PC-3 (cell line): ENCODE data around the gene RAPGEF4. TPM values are rescaled to one million over a fixed set of nuclear protein-coding genes. Genes with fewer than 3 reads are reported as not detected.
A peak's percentile ranks its signal among the peaks of the same experiment; 100 is the strongest.

Experiments
- ATAC-seq: fragments of 200-7000 bp; cut with Tn5 transposase; 2 replicates; pipeline ENCODE4 v1.9.1; 2020; ENCODE audit warnings: mild to moderate bottlenecking, moderate library complexity
- BruUV-seq: library from RNA; stranded (reverse); fragments of 400-500 nt; replicated peaks from 2 replicates; lab custom pipeline; 2021; lab: Mats Ljungman, UMichigan
- CTCF ChIA-PET: fragments of 300-600 bp; sonication (Branson Sonifier 250); formaldehyde crosslinking; loops from one replicate; lab custom pipeline; 2022; ENCODE audit warnings: antibody characterized with exemption; lab: Charles Lee
- POLR2A ChIA-PET: fragments of 300-600 bp; sonication (Branson Sonifier 250); formaldehyde crosslinking; loops from one replicate; lab custom pipeline; 2022; ENCODE audit warnings: antibody characterized with exemption; ENCODE audit not compliant: unreplicated experiment; lab: Charles Lee
- DNase-seq: peaks from one replicate; pipeline ENCODE4 v3.0.0-alpha.2; 2015
- H2AFZ ChIP-seq: fragments of 300-600 bp; sonication (generic); 2 replicates; pipeline ENCODE4 v1.6.0; 2016; ENCODE audit warnings: antibody characterized with exemption, low read length
- H3F3A ChIP-seq: fragments of 300-600 bp; sonication (generic); one replicate; pipeline ENCODE4 v1.6.0; 2017; ENCODE audit warnings: antibody characterized with exemption, low read length, control low read depth, mild to moderate bottlenecking; ENCODE audit not compliant: unreplicated experiment
- H3K27ac ChIP-seq: fragments of 300-600 bp; sonication (generic); 2 replicates; pipeline ENCODE4 v1.5.1; 2016; ENCODE audit warnings: mild to moderate bottlenecking, low read length
- H3K27me3 ChIP-seq: fragments of 300-600 bp; sonication (generic); 2 replicates; pipeline ENCODE4 v1.6.1; 2016; ENCODE audit warnings: low read length, mixed read lengths
- H3K36me3 ChIP-seq: fragments of 300-600 bp; sonication (generic); 2 replicates; pipeline ENCODE4 v1.6.1; 2016; ENCODE audit warnings: low read depth, mixed run types, low read length, mixed read lengths
- H3K4me1 ChIP-seq: fragments of 300-600 bp; sonication (generic); 2 replicates; pipeline ENCODE4 v1.5.1; 2016; ENCODE audit warnings: low read length; ENCODE audit not compliant: insufficient read depth
- H3K4me2 ChIP-seq: fragments of 300-600 bp; sonication (generic); 2 replicates; pipeline ENCODE4 v1.6.0; 2016; ENCODE audit warnings: low read length
- H3K4me3 ChIP-seq: fragments of 300-600 bp; sonication (generic); 2 replicates; pipeline ENCODE4 v1.5.1; 2016; ENCODE audit warnings: mild to moderate bottlenecking, low read length, mixed read lengths
- H3K79me2 ChIP-seq: fragments of 300-600 bp; sonication (generic); 2 replicates; pipeline ENCODE4 v1.6.1; 2017; ENCODE audit warnings: low read length, mixed read lengths
- H3K9ac ChIP-seq: fragments of 300-600 bp; sonication (generic); 2 replicates; pipeline ENCODE4 v1.6.0; 2016; ENCODE audit warnings: mild to moderate bottlenecking, low read length
- H3K9me2 ChIP-seq: fragments of 300-600 bp; sonication (generic); replicated peaks from 2 replicates; pipeline ENCODE4 v1.6.1; 2016; ENCODE audit warnings: mixed run types, low read length, mixed read lengths
- H3K9me3 ChIP-seq: fragments of 300-600 bp; sonication (generic); 2 replicates; pipeline ENCODE4 v1.6.1; 2016; ENCODE audit warnings: low read length, mixed read lengths
- H4K20me1 ChIP-seq: fragments of 300-600 bp; sonication (generic); 2 replicates; pipeline ENCODE4 v1.6.1; 2016; ENCODE audit warnings: low read length, mixed read lengths
- CTCF ChIP-seq: fragments of 300-600 bp; sonication (generic); conservative IDR thresholded peaks from 2 replicates; pipeline ENCODE4 v1.5.1; 2017; ENCODE audit warnings: antibody characterized with exemption, low read depth, mild to moderate bottlenecking, low read length
- EZH2 ChIP-seq: fragments of 300-600 bp; sonication (generic); IDR thresholded peaks from one replicate; pipeline ENCODE4 v1.6.1; 2017; ENCODE audit warnings: antibody characterized with exemption, mild to moderate bottlenecking, low read length; ENCODE audit not compliant: unreplicated experiment
- EZH2phosphoT487 ChIP-seq: fragments of 300-600 bp; sonication (generic); IDR thresholded peaks from 2 replicates; pipeline ENCODE4 v1.6.1; 2018; ENCODE audit warnings: mild to moderate bottlenecking, antibody characterized with exemption, low read length, borderline replicate concordance
- intact Hi-C: fragments of 100-400 bp; cut with micrococcal nuclease; formaldehyde crosslinking; loops from 2 replicates; pipeline ENCODE4 v1.9.0; 2023
- total RNA-seq: library from RNA; depleted of rRNA; stranded (reverse); fragments of >200 nt; gene quantifications from 2 replicates; pipeline ENCODE4 v1.2.3, GENCODE V29; 2014

RAPGEF4 gene
- total RNA-seq, 1 experiment from 2014 or later = 0.87 TPM

- Histone ChIP-seq H3F3A (no peaks in the 10 kb centered on the region), H3K4me3 (no peak overlapping the region), H4K20me1 (no peaks in the 10 kb centered on the region), H3K27ac (peak overlapping the region; percentile 19; the same call in 1 of the 2 replicates), H3K9me3 (no peaks in the 10 kb centered on the region), H3K36me3 (no peaks in the 10 kb centered on the region), H3K79me2 (no peaks in the 10 kb centered on the region), H3K4me2 (peak overlapping the region; percentile 46), H3K9ac (no peak overlapping the region), H3K4me1 (peaks cover 41% of the 10 kb centered on the region), H3K27me3 (no peaks in the 10 kb centered on the region), H3K9me2 (no peaks in the 10 kb centered on the region), H2AFZ (no peak overlapping the region)
- ChIA-PET POLR2A (interaction anchor here (0.7 kb wide), 1 partner anchor 11 kb away, joined by 3 read pairs; no protein-coding TSS in a partner anchor), CTCF (interaction anchor here (0.6 kb wide), 1 partner anchor 50 kb away, joined by 3 read pairs; no protein-coding TSS in a partner anchor)
- DNase-seq = peak; percentile 31
- TF ChIP-seq EZH2 (no peak), EZH2phosphoT487 (no peak), CTCF (no peak)
- ATAC-seq = no peak
- intact Hi-C loops = no loop called here
- no TSS peak for BruUV-seq
Measured at GRCh38 chr2:172996387-172996961, 260.8 kb downstream of the RAPGEF4 start.

- CTCF ChIA-PET = no interaction called here
- no peaks in the 10 kb centered on the region for H3K9me3 ChIP-seq
- TF ChIP-seq EZH2phosphoT487 (no peak), CTCF (no peak), EZH2 (no peak)
- DNase-seq (no peak), ATAC-seq (no peak)
- H3F3A ChIP-seq = no peaks in the 10 kb centered on the region
- H3K9me2 ChIP-seq = no peaks in the 10 kb centered on the region
- no peak overlapping the region for H3K9ac ChIP-seq
- H2AFZ ChIP-seq = no peak overlapping the region
- H4K20me1 ChIP-seq = no peaks in the 10 kb centered on the region
- BruUV-seq = no TSS peak
- no peak overlapping the region for H3K4me3 ChIP-seq
- intact Hi-C loops = no loop called here
- no peaks in the 10 kb centered on the region for H3K36me3 ChIP-seq
- peaks cover 41% of the 10 kb centered on the region for H3K4me1 ChIP-seq
- POLR2A ChIA-PET = no interaction called here
- no peak overlapping the region for H3K27ac ChIP-seq
- H3K27me3 ChIP-seq = no peaks in the 10 kb centered on the region
- no peak overlapping the region for H3K4me2 ChIP-seq
- H3K79me2 ChIP-seq = no peaks in the 10 kb centered on the region
Measured at GRCh38 chr2:172997031-172997430, 261.4 kb downstream of the RAPGEF4 start.

GRCh38 chr2:172998547-172999272 lies 263.1 kb downstream of the RAPGEF4 start:
- POLR2A ChIA-PET = no interaction called here
- CTCF ChIA-PET = no interaction called here
- no peaks in the 10 kb centered on the region for H3K79me2 ChIP-seq
- H3K27ac ChIP-seq = peak overlapping the region; percentile 25; the same call in 1 of the 2 replicates
- no peaks in the 10 kb centered on the region for H4K20me1 ChIP-seq
- no peaks in the 10 kb centered on the region for H3F3A ChIP-seq
- peaks cover 54% of the 10 kb centered on the region for H3K4me1 ChIP-seq
- no peak for TF ChIP-seq EZH2
- no peak for TF ChIP-seq EZH2phosphoT487
- no peak for TF ChIP-seq CTCF
- no peak overlapping the region for H2AFZ ChIP-seq
- H3K27me3 ChIP-seq = no peaks in the 10 kb centered on the region
- no peaks in the 10 kb centered on the region for H3K36me3 ChIP-seq
- peak overlapping the region; percentile 26; the same call in 1 of the 2 replicates for H3K4me2 ChIP-seq
- intact Hi-C loops = no loop called here
- H3K9me3 ChIP-seq = no peaks in the 10 kb centered on the region
- H3K9ac ChIP-seq = no peak overlapping the region
- ATAC-seq (peak; percentile 8; the same call in 1 of the 2 replicates), DNase-seq (peak; percentile 90)
- BruUV-seq = no TSS peak
- H3K4me3 ChIP-seq = no peak overlapping the region
- no peaks in the 10 kb centered on the region for H3K9me2 ChIP-seq
